GM18519 (cell line): Measurements from ENCODE around the gene MUC13.

Experiments
- ATAC-seq: cut with Tn5 transposase; IDR thresholded peaks from one replicate; pipeline ENCODE4 v1.9.1; 2021; ENCODE audit warnings: mild to moderate bottlenecking, moderate library complexity; ENCODE audit not compliant: unreplicated experiment, low FRiP score

MUC13 gene

GRCh38 chr3:124881976-124882697, 52.4 kb downstream of the MUC13 start:
- ATAC-seq, result no peak

GRCh38 chr3:124879337-124879680, 55.2 kb downstream of the MUC13 start:
- no peak for ATAC-seq

- no peak for ATAC-seq
These were observed 55.8 kb downstream of the MUC13 start for GRCh38 chr3:124878561-124879336.

- no peak for ATAC-seq
These were observed 56.9 kb downstream of the MUC13 start for GRCh38 chr3:124877674-124878073.

- no peak for ATAC-seq
These were observed 58.1 kb downstream of the MUC13 start for GRCh38 chr3:124876401-124876878.

- ATAC-seq, result no peak
These were observed 61.3 kb downstream of the MUC13 start for GRCh38 chr3:124873226-124873625.

- no peak for ATAC-seq
These were observed 67.0 kb downstream of the MUC13 start for GRCh38 chr3:124867511-124867910.

- no peak for ATAC-seq
These were observed 72.5 kb downstream of the MUC13 start for GRCh38 chr3:124862006-124862405.

- ATAC-seq, result no peak
These were observed 73.5 kb downstream of the MUC13 start for GRCh38 chr3:124861041-124861440.

GRCh38 chr3:124860599-124860998, 74.0 kb downstream of the MUC13 start:
- ATAC-seq, result no peak

GRCh38 chr3:124859025-124859424, 75.5 kb downstream of the MUC13 start:
- ATAC-seq, result no peak

- no peak for ATAC-seq
These were observed 76.3 kb downstream of the MUC13 start for GRCh38 chr3:124858275-124858674.

GRCh38 chr3:124856677-124857076, 77.9 kb downstream of the MUC13 start:
- no peak for ATAC-seq
